ENCODE data around the gene WDR18.
A peak's percentile ranks its signal among the peaks of the same experiment; 100 is the strongest.

WDR18 gene

DNA sequence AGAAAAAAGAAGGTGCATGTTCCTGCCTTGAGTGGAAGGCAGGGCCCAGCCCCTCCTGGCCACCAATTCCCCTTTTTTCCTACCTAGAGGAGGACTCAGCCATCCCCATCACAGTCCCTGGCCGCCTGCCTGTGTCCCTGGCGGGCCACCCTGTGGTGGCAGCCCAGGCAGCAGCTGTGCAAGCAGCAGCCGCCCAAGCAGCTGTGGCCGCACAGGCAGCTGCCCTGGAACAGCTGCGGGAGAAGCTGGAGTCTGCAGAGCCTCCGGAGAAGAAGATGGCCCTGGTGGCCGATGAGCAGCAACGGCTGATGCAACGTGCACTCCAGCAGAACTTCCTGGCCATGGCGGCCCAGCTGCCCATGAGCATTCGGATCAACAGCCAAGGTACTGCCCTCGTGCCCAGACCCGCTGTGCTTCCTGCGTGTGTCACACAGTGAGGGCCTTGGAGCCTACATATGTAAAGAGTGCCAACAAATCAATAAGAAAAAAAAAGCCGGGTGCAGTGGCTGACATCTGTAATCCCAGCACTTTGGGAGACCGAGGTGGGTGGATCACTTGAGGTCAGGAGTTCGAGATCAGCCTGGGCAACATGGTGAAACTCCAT lies 17.6 kb upstream of the WDR18 start:
- TF ChIP-seq, protein P1, sequence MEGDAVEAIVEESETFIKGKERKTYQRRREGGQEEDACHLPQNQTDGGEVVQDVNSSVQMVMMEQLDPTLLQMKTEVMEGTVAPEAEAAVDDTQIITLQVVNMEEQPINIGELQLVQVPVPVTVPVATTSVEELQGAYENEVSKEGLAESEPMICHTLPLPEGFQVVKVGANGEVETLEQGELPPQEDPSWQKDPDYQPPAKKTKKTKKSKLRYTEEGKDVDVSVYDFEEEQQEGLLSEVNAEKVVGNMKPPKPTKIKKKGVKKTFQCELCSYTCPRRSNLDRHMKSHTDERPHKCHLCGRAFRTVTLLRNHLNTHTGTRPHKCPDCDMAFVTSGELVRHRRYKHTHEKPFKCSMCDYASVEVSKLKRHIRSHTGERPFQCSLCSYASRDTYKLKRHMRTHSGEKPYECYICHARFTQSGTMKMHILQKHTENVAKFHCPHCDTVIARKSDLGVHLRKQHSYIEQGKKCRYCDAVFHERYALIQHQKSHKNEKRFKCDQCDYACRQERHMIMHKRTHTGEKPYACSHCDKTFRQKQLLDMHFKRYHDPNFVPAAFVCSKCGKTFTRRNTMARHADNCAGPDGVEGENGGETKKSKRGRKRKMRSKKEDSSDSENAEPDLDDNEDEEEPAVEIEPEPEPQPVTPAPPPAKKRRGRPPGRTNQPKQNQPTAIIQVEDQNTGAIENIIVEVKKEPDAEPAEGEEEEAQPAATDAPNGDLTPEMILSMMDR (IDR thresholded peaks at IDR 0.05; ENCODE audit: insufficient read depth, low read depth, low read length, missing control alignments) = no peak
- DNase-seq (ENCODE audit: low read depth) = no peak

DNA sequence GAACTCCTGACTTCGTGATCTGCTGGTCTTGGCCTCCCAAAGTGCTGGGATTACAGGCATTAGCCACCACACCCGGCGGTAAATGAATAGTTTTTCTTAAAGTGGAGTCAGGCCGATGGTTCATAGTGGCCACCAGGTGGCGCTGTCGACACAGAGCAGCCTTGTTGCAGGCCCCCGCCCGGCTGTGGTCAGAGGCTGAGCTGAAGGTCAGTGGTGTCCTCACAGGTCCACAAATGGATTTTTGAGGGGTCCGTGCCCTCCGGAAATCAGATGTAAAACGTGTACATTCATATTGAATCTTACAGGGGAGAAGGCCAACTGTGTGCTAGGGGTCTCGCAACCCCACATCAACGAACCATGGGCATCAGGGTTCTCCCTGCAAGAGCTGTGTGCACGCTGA lies 13.4 kb upstream of the WDR18 start:
- no peak overlapping the region for H3K4me3 ChIP-seq (ENCODE audit: low read depth, low read length)
- TF ChIP-seq, protein P1 (IDR thresholded peaks at IDR 0.05; ENCODE audit: insufficient read depth, low read depth, low read length, missing control alignments) = peak; percentile 60
- DNase-seq (ENCODE audit: low read depth) = no peak

More for the DNA sequence above, 17.6 kb upstream of the WDR18 start:
- no peak overlapping the region for H3K4me3 ChIP-seq (ENCODE audit: low read depth, low read length)

DNA sequence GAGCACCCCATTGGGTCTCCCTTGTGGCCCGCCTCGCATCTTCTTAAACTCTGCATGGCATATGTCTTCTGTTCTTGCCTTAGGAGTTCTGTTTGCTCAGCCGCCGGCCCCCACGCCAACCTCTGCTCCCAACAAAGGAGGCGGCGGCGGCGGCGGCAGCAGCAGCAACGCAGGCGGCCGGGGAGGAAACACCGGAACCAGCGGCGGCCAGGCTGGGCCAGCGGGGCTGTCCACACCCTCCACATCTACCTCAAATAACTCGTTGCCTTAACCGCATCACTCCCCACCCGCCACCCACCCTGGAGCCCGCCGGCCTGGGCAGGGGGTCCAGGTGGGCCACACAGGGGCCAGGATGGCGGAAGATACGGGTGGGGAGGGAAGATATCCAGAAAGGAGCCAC lies 12.3 kb upstream of the WDR18 start:
- H3K4me3 ChIP-seq (ENCODE audit: low read depth, low read length) = no peak overlapping the region
- DNase-seq (ENCODE audit: low read depth) = no peak
- TF ChIP-seq, protein P1 (IDR thresholded peaks at IDR 0.05; ENCODE audit: insufficient read depth, low read depth, low read length, missing control alignments) = no peak

DNA sequence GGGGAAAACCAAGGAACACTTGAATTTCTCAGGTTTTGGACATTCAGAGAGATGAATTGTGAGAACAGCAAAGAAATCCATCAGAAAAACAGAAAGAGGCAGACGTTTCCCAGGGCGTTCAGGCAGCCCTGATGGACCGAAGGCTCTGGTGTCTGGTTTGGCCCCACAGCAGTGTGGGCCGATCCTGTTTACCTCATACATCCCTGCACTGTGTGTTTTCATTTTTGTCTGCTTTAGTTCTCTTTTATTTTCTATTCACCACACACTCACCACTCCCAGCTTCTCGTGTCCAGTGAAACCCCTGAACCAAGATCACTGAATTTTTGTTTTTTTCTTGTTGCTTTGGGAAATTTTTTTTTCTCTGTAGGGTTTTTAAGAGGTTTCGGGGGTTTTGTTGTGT lies 11.9 kb upstream of the WDR18 start:
- no peak overlapping the region for H3K4me3 ChIP-seq (ENCODE audit: low read depth, low read length)
- TF ChIP-seq, protein P1 (IDR thresholded peaks at IDR 0.05; ENCODE audit: insufficient read depth, low read depth, low read length, missing control alignments) = no peak
- no peak for DNase-seq (ENCODE audit: low read depth)

DNA sequence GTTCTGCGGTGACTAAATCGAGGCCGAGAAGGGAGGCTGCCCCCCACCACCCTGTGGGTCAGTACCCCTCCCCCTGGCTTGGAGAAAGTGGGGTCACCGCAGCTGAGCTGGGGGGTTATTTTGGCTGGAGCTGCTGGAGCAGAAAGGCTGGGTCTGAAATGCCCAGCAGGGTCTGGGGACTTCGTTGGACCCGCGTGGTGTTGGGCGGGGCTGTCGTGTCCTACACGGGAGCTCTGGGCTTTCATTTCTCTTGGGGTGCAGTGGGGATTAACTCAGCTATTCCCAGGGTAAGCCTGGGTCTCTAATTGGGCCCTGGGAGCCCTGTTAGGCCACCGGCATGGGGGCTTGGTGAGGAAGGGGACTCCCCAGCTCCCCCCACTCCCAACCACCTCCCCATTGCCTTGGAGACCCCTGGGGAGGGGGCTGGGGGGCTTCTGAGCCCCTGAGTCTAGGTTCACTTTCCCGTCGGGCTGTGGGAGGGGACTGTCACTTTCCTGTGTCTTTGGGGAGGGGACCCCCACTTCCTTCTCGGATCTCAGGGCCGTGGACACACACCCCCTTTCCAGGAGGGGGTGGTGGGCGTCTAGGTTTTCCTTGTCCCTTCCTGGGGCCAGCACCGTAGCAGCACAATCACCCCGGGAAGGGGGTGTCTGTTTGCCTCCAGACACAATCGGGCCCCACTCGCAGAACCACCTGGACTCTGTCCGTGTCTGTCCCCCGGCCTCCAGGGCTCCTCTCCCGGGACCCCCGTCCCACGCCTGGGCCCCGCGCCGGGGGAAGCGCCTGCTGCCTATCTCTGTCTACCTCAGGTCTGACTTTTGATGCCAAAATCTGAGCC lies 10.2 kb upstream of the WDR18 start:
- no peak overlapping the region for H3K4me3 ChIP-seq (ENCODE audit: low read depth, low read length)
- TF ChIP-seq, protein P1 (IDR thresholded peaks at IDR 0.05; ENCODE audit: insufficient read depth, low read depth, low read length, missing control alignments) = no peak
- no peak for DNase-seq (ENCODE audit: low read depth)

DNA sequence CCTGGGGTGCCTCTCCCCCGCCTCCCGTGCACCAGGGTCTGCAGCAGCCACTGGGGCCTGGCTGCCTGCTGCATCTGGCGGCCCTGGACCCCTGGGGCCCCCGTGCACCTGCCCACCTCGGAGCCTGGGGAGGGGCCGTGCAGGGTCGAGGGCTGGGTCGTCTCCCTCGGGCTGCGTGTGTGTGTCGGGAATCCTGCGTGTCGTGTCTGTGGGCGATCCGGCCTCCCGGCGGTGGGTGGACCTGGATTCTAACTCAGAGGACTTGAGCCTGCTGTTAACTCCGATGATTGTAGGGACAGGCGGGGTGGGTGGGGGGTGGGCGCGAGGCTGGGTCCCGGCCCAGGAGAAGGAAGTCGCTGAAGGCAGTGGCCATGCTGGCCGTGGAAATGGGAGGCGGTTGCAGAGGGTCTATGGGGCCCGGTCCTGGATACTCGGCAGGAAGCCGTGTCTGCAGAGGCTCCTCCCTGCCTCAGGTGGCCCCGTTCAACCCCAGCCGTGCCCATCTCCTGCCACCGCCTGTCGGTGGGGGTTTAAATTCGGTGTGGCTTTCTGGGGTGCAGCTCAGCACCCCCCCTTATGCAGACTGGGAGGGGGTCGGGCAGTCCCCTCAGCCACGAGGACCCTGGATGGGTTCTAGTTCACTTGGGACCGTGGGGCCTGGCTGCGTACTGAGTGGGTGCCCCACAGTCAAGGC lies 9.4 kb upstream of the WDR18 start:
- DNase-seq (ENCODE audit: low read depth) = no peak
- TF ChIP-seq, protein P1 (IDR thresholded peaks at IDR 0.05; ENCODE audit: insufficient read depth, low read depth, low read length, missing control alignments) = no peak
- H3K4me3 ChIP-seq (ENCODE audit: low read depth, low read length) = no peak overlapping the region
